Measurements from ENCODE around the gene RAB27A. TPM values are rescaled to one million over a fixed set of nuclear protein-coding genes. Genes with fewer than 3 reads are reported as not detected.

RAB27A gene
- total and polyA plus RNA-seq, 10 of the 15 experiments (the other 5 are each of a cell fraction or from before 2014, with no cell fraction given): 13.3 to 139 (median 35.2) TPM

DNA sequence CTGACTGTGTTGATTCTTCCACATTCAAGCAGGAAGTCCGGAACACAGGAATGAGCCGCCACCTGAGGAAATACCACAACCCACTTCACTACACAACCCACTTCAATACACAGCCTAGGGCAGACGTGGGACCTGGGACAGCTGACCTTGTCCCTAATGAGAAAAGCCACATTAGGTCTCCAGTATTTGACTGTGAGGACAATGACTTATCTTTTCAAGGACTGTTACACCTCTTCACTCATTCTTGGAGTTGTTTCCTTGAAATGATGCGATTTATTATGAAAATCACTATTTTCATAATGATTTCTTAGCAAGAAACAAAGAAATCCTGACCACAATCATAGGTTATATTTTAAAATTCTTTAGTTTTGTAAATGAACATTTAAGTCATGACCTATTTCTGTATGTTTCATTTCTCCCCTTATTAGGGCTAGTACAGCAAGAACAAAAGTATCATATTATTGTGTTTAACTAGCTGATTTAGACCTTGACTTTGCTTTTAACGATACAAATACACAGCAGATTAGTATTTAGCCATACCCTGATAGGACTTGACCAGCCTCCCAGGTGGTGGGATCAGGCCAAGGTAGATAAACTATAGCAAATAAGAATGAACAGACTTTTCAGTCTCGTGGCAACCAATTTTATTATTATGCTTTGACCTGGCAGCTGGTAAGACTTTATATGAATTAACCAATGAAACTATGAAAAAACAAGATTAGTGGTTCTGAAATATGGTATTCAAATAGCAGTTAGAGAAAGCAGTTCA, 6.0 kb downstream of the RAB27A start (continued):
- TF ChIP-seq IKZF1 (conservative IDR thresholded peaks at IDR 0.05): 0 out of 2 replicates have a peak, but pooled peaks have one; percentile 24
- TF ChIP-seq FOXK2 (IDR thresholded peaks at IDR 0.05): no peak
- TF ChIP-seq MXI1 (IDR thresholded peaks at IDR 0.05; ENCODE audit: low read depth, low read length): no peak
- TF ChIP-seq GATAD2B (conservative IDR thresholded peaks at IDR 0.05; ENCODE audit: low read depth): no peak
- TF ChIP-seq CBX3 (IDR thresholded peaks at IDR 0.05; ENCODE audit: borderline replicate concordance, low read depth): no peak
- TF ChIP-seq ZSCAN29 (IDR thresholded peaks at IDR 0.05): no peak

DNA sequence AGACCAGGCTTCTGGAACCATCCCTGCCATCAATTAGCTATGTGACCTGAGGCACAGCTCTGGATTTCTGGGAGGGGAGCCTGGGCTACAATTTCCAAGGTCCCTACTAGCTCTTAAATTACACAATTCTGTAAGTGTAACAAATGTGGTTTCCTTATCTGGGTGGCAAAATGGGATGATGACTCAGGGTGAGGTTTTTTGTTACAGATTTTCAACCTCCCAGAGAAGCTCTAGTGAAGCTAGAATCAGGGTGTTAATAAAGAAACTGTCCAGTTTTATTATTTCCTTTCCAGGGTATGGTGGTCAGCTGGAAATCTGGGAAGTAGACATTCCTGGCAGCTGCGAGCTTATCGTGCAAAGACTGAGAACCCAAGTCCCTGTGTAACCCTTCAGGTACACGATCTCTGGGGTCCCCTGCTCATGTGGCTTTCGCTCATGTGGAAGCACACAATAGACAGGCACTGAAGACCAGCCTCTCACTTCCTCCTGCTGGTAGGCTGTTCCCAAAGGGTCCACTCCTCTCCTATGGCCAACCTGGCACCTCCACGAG, 7.3 kb downstream of the RAB27A start:
- Histone ChIP-seq H3K9ac (ENCODE audit: control insufficient read depth, insufficient read depth, low read length) (no peak overlapping the region; the same call in 1 of the 2 replicates), H3K27ac (ENCODE audit: control insufficient read depth, insufficient read depth) (no peak overlapping the region; the same call in 1 of the 2 replicates), H2AFZ (ENCODE audit: control insufficient read depth, low read depth, low read length) (no peak overlapping the region), H3K27me3 (replicated peaks in 1 of 2; ENCODE audit: control insufficient read depth in 2 of 2, insufficient read depth in 2 of 2, low read length in 1 of 2) (no peaks in the 10 kb centered on the region), H4K20me1 (ENCODE audit: control insufficient read depth, insufficient read depth) (no peaks in the 10 kb centered on the region), H3K36me3 (ENCODE audit: control insufficient read depth in 2 of 2, insufficient read depth in 2 of 2, low read length in 1 of 2) (no peaks in the 10 kb centered on the region; a peak in 1 of 4 replicates), H3K79me2 (ENCODE audit: control insufficient read depth, insufficient read depth, low read length) (peaks cover 17% of the 10 kb centered on the region), H3K9me3 (replicated peaks; ENCODE audit: control insufficient read depth, insufficient read depth, low read length) (no peaks in the 10 kb centered on the region), H3K4me3 (no peak overlapping the region), H3K4me1 (ENCODE audit: control insufficient read depth, insufficient read depth, low read length) (peaks cover 36% of the 10 kb centered on the region), H3K4me2 (ENCODE audit: control insufficient read depth, insufficient read depth) (peak overlapping the region; percentile 33; the same call in 1 of the 2 replicates)
- POLR2A ChIA-PET: interaction anchor here (0.7 to 2.1 kb wide), 5 partner anchors 12 to 124 kb away, joined by 3 to 10 read pairs (median 3); partner anchors contain the start of genes PIGB and PIGBOS1
- in situ Hi-C loops (cut with MboI) (loop anchor here (5.0 kb wide), 1 partner anchor 60 kb away; no protein-coding TSS in a partner anchor), intact Hi-C loops (cut with micrococcal nuclease; ENCODE audit: unreplicated experiment) (loop anchor here (5.0 to 10.0 kb wide), 3 partner anchors 125 to 768 kb away; partner anchors contain the start of genes CCPG1 and PIERCE2)
- CTCF ChIA-PET: interaction anchor here (1.1 to 1.7 kb wide), 4 partner anchors 13 to 65 kb away, joined by 3 to 6 read pairs (median 4); no protein-coding TSS in a partner anchor
- RAD21 ChIA-PET (ENCODE audit: unreplicated experiment): interaction anchor here (0.9 to 1.5 kb wide), 7 partner anchors 24 to 86 kb away, joined by 3 to 7 read pairs (median 4); partner anchors contain the start of gene RSL24D1
- 85% methylated on average over 5 of the region's 5 CpGs for WGBS (ENCODE audit: insufficient coverage, insufficient replicate concordance, low lambda C conversion rate, missing lambda C conversion rate)
- no TSS peak for BruUV-seq (replicated peaks)
- SMC1A ChIA-PET (ENCODE audit: uncharacterized antibody, unreplicated experiment): interaction anchor here (0.9 to 11.6 kb wide), 11 partner anchors 9 to 153 kb away, joined by 3 to 110 read pairs (median 5); partner anchors contain the start of genes PIGB and PIGBOS1
- TF ChIP-seq MXI1 (IDR thresholded peaks at IDR 0.05; ENCODE audit: low read depth, low read length): no peak
- TF ChIP-seq SPI1 (IDR thresholded peaks at IDR 0.05; ENCODE audit: borderline replicate concordance, insufficient read depth, low read depth, low read length): peak; percentile 71; the same call in 1 of the 2 replicates
- TF ChIP-seq IKZF2 (IDR thresholded peaks at IDR 0.05): peak; percentile 62 to 74; a peak in 3 of 4 replicates
- TF ChIP-seq DPF2 (IDR thresholded peaks at IDR 0.05): 0 out of 2 replicates have a peak, but pooled peaks have one; percentile 28
- 0 out of 4 replicates have a peak, but pooled peaks of 1 of the 2 experiments have one; percentile 17 for TF ChIP-seq ETV6 (conservative IDR thresholded peaks at IDR 0.05 in 1 of 2, IDR thresholded peaks at IDR 0.05 in 1 of 2; ENCODE audit: borderline replicate concordance in 1 of 2, low read depth in 1 of 2)
- TF ChIP-seq MTA2 (IDR thresholded peaks at IDR 0.05; ENCODE audit: low read depth): peak; percentile 51; the same call in 1 of the 2 replicates
- TF ChIP-seq RUNX3 (IDR thresholded peaks at IDR 0.05; ENCODE audit: low read length): peak; percentile 59
- peak; percentile 64; the same call in 1 of the 2 replicates for TF ChIP-seq IKZF1 (conservative IDR thresholded peaks at IDR 0.05)
- no peak for TF ChIP-seq CHD4 (IDR thresholded peaks at IDR 0.05)
- peak; percentile 32 for TF ChIP-seq MEF2B (IDR thresholded peaks at IDR 0.05; ENCODE audit: partially characterized antibody, poor library complexity, severe bottlenecking)
- TF ChIP-seq ZNF622 (IDR thresholded peaks at IDR 0.05): no peak
- FAIRE-seq (no peak), ATAC-seq (peak; percentile 20), DNase-seq (ENCODE audit: low read depth, low spot score) (no peak)
